GM12878 (cell line): ENCODE measurements around the gene IRF2. TPM values are rescaled to one million over a fixed set of nuclear protein-coding genes. Genes with fewer than 3 reads are reported as not detected.

ENCODE experiments used
- ATAC-seq: fragments of 200-7000 bp; cut with Tn5 transposase; 3 replicates; pipeline ENCODE4 v1.9.1; 2020; ENCODE audit warnings: mild to moderate bottlenecking, moderate library complexity
- BruUV-seq: library from RNA; stranded (reverse); fragments of 400-500 nt; replicated peaks from 2 replicates; lab custom pipeline; 2021; lab: Mats Ljungman, UMichigan
- CTCF ChIA-PET: fragments of 300-600 bp; sonication (Branson Sonifier 250); formaldehyde crosslinking; extraction: SDS; loops from one replicate; lab custom pipeline; 2021; ENCODE audit warnings: inconsistent platforms; lab: Yijun Ruan, JAX
- POLR2A ChIA-PET: fragments of 350-600 bp; formaldehyde crosslinking; extraction: SDS; loops from one replicate; lab custom pipeline; 2021; ENCODE audit warnings: inconsistent platforms; lab: Charles Lee
- RAD21 ChIA-PET: fragments of 300-600 bp; sonication (Branson Sonifier 250); formaldehyde crosslinking; loops from one replicate; lab custom pipeline; 2023; ENCODE audit warnings: antibody characterized with exemption; ENCODE audit not compliant: unreplicated experiment; lab: Charles Lee
- SMC1A ChIA-PET: fragments of 300-600 bp; sonication (Branson Sonifier 250); formaldehyde crosslinking; loops from one replicate; lab custom pipeline; 2023; ENCODE audit not compliant: unreplicated experiment, uncharacterized antibody; lab: Charles Lee
- DNase-seq: peaks from one replicate; pipeline ENCODE4 v3.0.0-alpha.2; 2011; ENCODE audit warnings: low read depth, low spot score
- FAIRE-seq: peaks from 3 replicates; lab custom pipeline; 2011; peaks lifted over from hg19 to GRCh38; lab: Jason Lieb, UNC
- H2AFZ ChIP-seq: 2 replicates; pipeline ENCODE4 v1.6.0; 2011; ENCODE audit warnings: low read depth, low read length, control low read depth; ENCODE audit not compliant: control insufficient read depth
- H3K27ac ChIP-seq: 2 replicates; pipeline ENCODE4 v1.5.1; 2011; ENCODE audit warnings: control low read depth; ENCODE audit not compliant: control insufficient read depth, insufficient read depth
- H3K27me3 ChIP-seq, 2 experiments: replicated peaks in 1 of 2; 2 replicates each; pipeline versions ENCODE4 v1.6.0 to v1.6.1; 2011; ENCODE audit warnings: low read length in 1 of 2; ENCODE audit not compliant: control insufficient read depth in 2 of 2, insufficient read depth in 2 of 2
- H3K36me3 ChIP-seq, 2 experiments: 2 replicates each; pipeline ENCODE4 v1.5.1; 2011; ENCODE audit warnings: low read length in 1 of 2; ENCODE audit not compliant: control insufficient read depth in 2 of 2, insufficient read depth in 2 of 2
- H3K4me1 ChIP-seq: 2 replicates; pipeline ENCODE4 v1.6.1; 2011; ENCODE audit warnings: mild to moderate bottlenecking, low read length, moderate library complexity, mixed read lengths; ENCODE audit not compliant: control insufficient read depth, insufficient read depth
- H3K4me2 ChIP-seq: 2 replicates; pipeline ENCODE4 v1.6.0; 2011; ENCODE audit warnings: control low read depth; ENCODE audit not compliant: control insufficient read depth, insufficient read depth
- H3K4me3 ChIP-seq: fragments of 200-600 bp; sonication (generic); 2 replicates; pipeline ENCODE4 v1.5.1; 2016
- H3K79me2 ChIP-seq: 2 replicates; pipeline ENCODE4 v1.6.0; 2011; ENCODE audit warnings: low read length; ENCODE audit not compliant: control insufficient read depth, insufficient read depth
- H3K9ac ChIP-seq: 2 replicates; pipeline ENCODE4 v1.8.0; 2011; ENCODE audit warnings: low read length, control low read depth, mixed read lengths; ENCODE audit not compliant: control insufficient read depth, insufficient read depth
- H3K9me3 ChIP-seq: replicated peaks from 3 replicates; pipeline ENCODE4 v1.5.1; 2011; ENCODE audit warnings: mild to moderate bottlenecking, low read length; ENCODE audit not compliant: control insufficient read depth, insufficient read depth
- H4K20me1 ChIP-seq: 2 replicates; pipeline ENCODE4 v1.6.0; 2011; ENCODE audit not compliant: control insufficient read depth, insufficient read depth
- ATF3 ChIP-seq: IDR thresholded peaks from 2 replicates; pipeline ENCODE4 v1.6.1; 2011; ENCODE audit warnings: low read depth, mild to moderate bottlenecking, low read length, moderate library complexity, borderline replicate concordance; ENCODE audit errors: extremely low read depth
- MLLT1 ChIP-seq: fragments of 450-650 bp; IDR thresholded peaks from 2 replicates; pipeline ENCODE4 v1.6.1; 2016; ENCODE audit warnings: mild to moderate bottlenecking
- NBN ChIP-seq: fragments of 450-650 bp; IDR thresholded peaks from 2 replicates; pipeline ENCODE4 v1.6.1; 2016
- RELB ChIP-seq: fragments of 450-650 bp; IDR thresholded peaks from 2 replicates; pipeline ENCODE4 v1.6.1; 2017; ENCODE audit warnings: low read depth, mild to moderate bottlenecking, moderate library complexity
- WGBS: methylation state at CpG from one replicate; pipeline ENCODE4 v1.1.6; 2016; ENCODE audit warnings: low lambda C conversion rate; ENCODE audit not compliant: insufficient replicate concordance, insufficient coverage; ENCODE audit errors: missing lambda C conversion rate; 5-methylcytosine and 5-hydroxymethylcytosine counted together
- in situ Hi-C: fragments of 300-500 bp; cut with MboI; formaldehyde crosslinking; loops from 9 replicates; pipeline ENCODE4 v1.14.3; 2018; ENCODE audit warnings: mixed read lengths
- intact Hi-C: fragments of 100-400 bp; cut with micrococcal nuclease; formaldehyde crosslinking; loops from one replicate; pipeline ENCODE4 v1.14.2; 2022; ENCODE audit not compliant: unreplicated experiment
- polyA plus RNA-seq, 11 experiments: library from polyadenylated mRNA; depleted of rRNA in 4 of 11; unstranded in 6 of 11; stranded (reverse) in 5 of 11; fragments of >200 nt; fragmentation: Nextera tagmentation in 4 of 11; fragmentation: Illumina TruSeq in 1 of 11; extraction: Ambion mirVana in 4 of 11; extraction: Trizol in 1 of 11; gene quantifications; 1 replicate in 1 of 11; 2 replicates in 10 of 11; pipeline versions ENCODE4 v1.2.1 to v1.2.3, GENCODE V29; 2011 to 2016; ENCODE audit warnings: inconsistent platforms in 2 of 11, missing spikeins in 2 of 11, low read depth in 1 of 11
- total RNA-seq, 4 experiments: library from RNA; depleted of rRNA in 3 of 4; stranded (reverse); fragments of >200 nt in 3 of 4; fragmentation: Illumina TruSeq in 1 of 4; extraction: Trizol in 1 of 4; gene quantifications; 2 replicates each; pipeline versions ENCODE4 v1.2.1 to v1.2.3, GENCODE V29; 2013 to 2021

Gene IRF2
- total and polyA plus RNA-seq, 10 of the 15 experiments (the other 5 are each of a cell fraction or from before 2014, with no cell fraction given), result 45.1 to 99.3 (median 58.9) TPM

GRCh38 chr4:184440595-184441358, 33.6 kb downstream of the IRF2 start (continued):
- no peak for TF ChIP-seq RELB
- no peak for TF ChIP-seq MLLT1

GRCh38 chr4:184439856-184440594, 34.3 kb downstream of the IRF2 start:
- POLR2A ChIA-PET, result no interaction called here
- Histone ChIP-seq H3K27me3 (no peaks in the 10 kb centered on the region), H3K9me3 (no peaks in the 10 kb centered on the region), H3K4me3 (no peak overlapping the region), H3K9ac (no peak overlapping the region)
- ATAC-seq (no peak), DNase-seq (no peak)
- BruUV-seq, result no TSS peak
- no peak for TF ChIP-seq NBN
- TF ChIP-seq ATF3, result no peak
- TF ChIP-seq, all 136 proteins: peak for 0
- Histone ChIP-seq H3K27ac (no peak overlapping the region), H3K79me2 (peaks cover 82% of the 10 kb centered on the region), H3K36me3 (no peaks in the 10 kb centered on the region; a peak in 1 of 4 replicates), H3K4me1 (peaks cover 8% of the 10 kb centered on the region), H4K20me1 (no peaks in the 10 kb centered on the region), H2AFZ (no peak overlapping the region), H3K4me2 (no peak overlapping the region)
- ChIA-PET SMC1A (no interaction called here), CTCF (interaction anchor here (0.5 to 1.7 kb wide), 3 partner anchors 12 to 209 kb away, joined by 3 to 5 read pairs (median 3); no protein-coding TSS in a partner anchor), RAD21 (no interaction called here)
- intact Hi-C loops, result no loop called here
- WGBS, result 92% methylated on average over 20 of the region's 20 CpGs
- FAIRE-seq, result no peak
- in situ Hi-C loops, result no loop called here
